Erythroblast (primary cell): Measurements from ENCODE around the gene FOXO6.

Source experiments
- DNase-seq, 2 experiments: peaks; one replicate each; lab custom pipeline; 2025; lab: John Stamatoyannopoulos, UW
- GATA1 ChIP-seq: IDR thresholded peaks from 2 replicates; pipeline ENCODE4 v1.6.1; 2011; ENCODE audit warnings: low read depth, mild to moderate bottlenecking, control low read depth, low read length, moderate library complexity
- POLR2A ChIP-seq: IDR thresholded peaks from 2 replicates; pipeline ENCODE4 v1.6.1; 2011; ENCODE audit warnings: mild to moderate bottlenecking, low read length

Gene FOXO6

GRCh38 chr1:41382480-41383090 is 21.4 kb downstream of the FOXO6 start:
- no peak for TF ChIP-seq POLR2A

GRCh38 chr1:41383094-41383852 is 22.0 kb downstream of the FOXO6 start:
- TF ChIP-seq POLR2A (no peak), GATA1 (no peak)
- no peak for DNase-seq

More at GRCh38 chr1:41382480-41383090, 21.4 kb downstream of the FOXO6 start:
- no peak for DNase-seq

- no peak for DNase-seq
- TF ChIP-seq POLR2A = no peak
- no peak for TF ChIP-seq GATA1
Observed at GRCh38 chr1:41384579-41384978, 23.3 kb downstream of the FOXO6 start.

DNA sequence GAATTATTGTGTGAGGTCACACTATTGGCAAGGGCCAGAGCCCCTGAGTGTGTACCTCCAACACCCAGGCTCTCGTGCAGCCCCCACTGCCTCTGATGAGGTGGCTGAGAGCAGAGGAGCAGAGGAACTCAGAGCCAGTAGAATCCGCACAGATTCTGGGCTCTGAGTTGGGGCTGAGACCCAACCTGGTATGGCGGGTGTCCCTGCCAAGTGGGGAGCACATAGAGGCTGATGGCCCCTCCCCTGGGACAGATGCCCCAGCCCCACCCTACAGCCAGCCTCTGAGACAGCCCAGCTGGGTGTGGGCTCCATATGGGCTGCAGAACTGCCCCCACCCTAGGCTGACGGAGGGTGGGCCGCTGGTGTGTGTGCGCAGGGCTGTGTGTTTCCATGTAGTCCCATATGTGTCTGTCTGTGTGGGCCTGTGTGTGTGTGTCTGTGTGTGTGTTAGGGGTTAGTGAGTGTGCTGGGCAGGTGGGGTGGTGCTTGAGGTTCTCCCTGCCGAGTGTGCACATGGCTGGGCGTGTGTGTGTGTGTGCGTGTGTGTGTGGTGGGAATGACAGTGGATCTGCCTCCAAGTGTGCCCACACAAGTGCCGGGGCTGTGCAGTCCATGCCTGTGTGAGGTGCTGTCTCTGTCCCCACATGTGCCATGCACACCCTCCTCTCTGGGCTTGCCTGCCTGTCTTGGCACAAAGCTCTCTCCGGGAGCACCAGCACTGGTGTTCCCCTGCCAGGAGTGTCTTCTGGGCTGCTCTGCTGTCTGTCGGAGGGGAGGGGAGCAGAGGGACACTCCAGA is 24.4 kb downstream of the FOXO6 start:
- TF ChIP-seq GATA1 = no peak
- no peak for TF ChIP-seq POLR2A
- no peak for DNase-seq

GRCh38 chr1:41386196-41386663 is 25.0 kb downstream of the FOXO6 start:
- TF ChIP-seq GATA1 (no peak), POLR2A (no peak)

DNA sequence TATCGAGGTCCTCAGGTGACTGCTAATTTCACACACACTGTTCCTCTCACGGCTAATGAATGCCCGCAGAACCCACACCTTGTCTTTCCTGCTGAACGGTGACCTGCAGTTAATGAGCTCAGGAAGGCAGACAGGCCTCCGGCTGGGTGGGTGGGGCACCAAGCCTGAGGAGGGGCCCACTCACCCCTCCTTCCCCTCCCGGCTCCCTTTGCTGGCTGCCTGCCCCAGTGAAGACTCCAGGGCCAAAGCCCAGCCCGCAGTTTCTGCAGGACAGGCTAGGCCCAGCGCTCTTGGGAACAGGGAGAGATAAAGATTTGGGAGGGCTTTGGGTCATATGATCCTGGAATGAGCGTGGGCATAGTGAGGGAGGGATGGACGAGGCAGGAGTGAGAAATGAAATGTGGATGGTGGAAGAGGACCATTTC is 26.4 kb downstream of the FOXO6 start:
- no peak for TF ChIP-seq POLR2A
- TF ChIP-seq GATA1 = no peak
- no peak for DNase-seq

More at GRCh38 chr1:41386196-41386663, 25.0 kb downstream of the FOXO6 start:
- no peak for DNase-seq

GRCh38 chr1:41388510-41388909 is 27.3 kb downstream of the FOXO6 start:
- no peak for DNase-seq
- TF ChIP-seq GATA1 = no peak
- TF ChIP-seq POLR2A = no peak

GRCh38 chr1:41389009-41389408 is 27.8 kb downstream of the FOXO6 start:
- TF ChIP-seq POLR2A = no peak
- no peak for TF ChIP-seq GATA1
- DNase-seq = no peak

DNA sequence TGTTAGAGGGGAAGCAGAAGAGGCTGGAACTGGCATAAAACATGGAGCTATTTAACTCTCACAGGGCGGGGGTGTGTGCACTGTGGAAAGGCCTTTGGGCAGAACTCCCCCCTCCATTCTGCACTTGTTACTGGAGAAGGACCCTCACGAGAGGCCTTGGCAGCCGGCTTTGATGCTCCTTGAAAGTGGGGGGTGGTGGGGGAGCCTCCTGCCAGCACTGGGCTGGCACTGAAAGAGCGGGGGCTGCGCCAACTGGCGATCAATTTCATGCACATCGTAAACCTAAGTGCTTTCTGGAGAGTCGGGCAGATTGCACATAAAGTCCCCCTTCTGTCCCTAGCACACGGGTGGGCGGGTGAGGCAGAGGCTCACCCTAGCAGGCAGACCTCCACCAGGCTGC is 28.9 kb downstream of the FOXO6 start:
- DNase-seq = no peak
- TF ChIP-seq GATA1 = no peak
- TF ChIP-seq POLR2A = no peak

GRCh38 chr1:41390573-41390972 is 29.3 kb downstream of the FOXO6 start:
- no peak for TF ChIP-seq GATA1
- DNase-seq = no peak

- TF ChIP-seq POLR2A (no peak), GATA1 (no peak)
- DNase-seq = no peak
Observed at GRCh38 chr1:41391834-41392527, 30.7 kb downstream of the FOXO6 start.

GRCh38 chr1:41392528-41392924 is 31.3 kb downstream of the FOXO6 start:
- no peak for DNase-seq
- TF ChIP-seq GATA1 (no peak), POLR2A (no peak)

- no peak for TF ChIP-seq GATA1
- TF ChIP-seq POLR2A = no peak
- no peak for DNase-seq
Observed at GRCh38 chr1:41393716-41394368, 32.6 kb downstream of the FOXO6 start.

GRCh38 chr1:41394369-41394744 is 33.1 kb downstream of the FOXO6 start:
- TF ChIP-seq GATA1 (no peak), POLR2A (no peak)
- DNase-seq = no peak
